Progenitor cell of endocrine pancreas (in vitro differentiated cells): ENCODE data around the gene SYNGR4. TPM values are rescaled to one million over a fixed set of nuclear protein-coding genes. Genes with fewer than 3 reads are reported as not detected.

Experiments used
- DNase-seq: peaks from one replicate; pipeline ENCODE4 v3.0.0; 2021; ENCODE audit warnings: low spot score; ENCODE audit not compliant: unreplicated experiment
- H3K27ac Mint-ChIP-seq: 2 replicates; pipeline ENCODE4 v1.8.0; 2021; ENCODE audit warnings: mild to moderate bottlenecking, moderate library complexity, mixed read lengths
- H3K27me3 Mint-ChIP-seq: 2 replicates; pipeline ENCODE4 v1.8.0; 2021; ENCODE audit warnings: mixed read lengths
- H3K36me3 Mint-ChIP-seq: 2 replicates; pipeline ENCODE4 v1.8.0; 2022; ENCODE audit warnings: mixed read lengths; ENCODE audit not compliant: insufficient read depth
- H3K4me1 Mint-ChIP-seq: 2 replicates; pipeline ENCODE4 v1.8.0; 2021; ENCODE audit warnings: low read depth, mixed read lengths
- H3K4me3 Mint-ChIP-seq: 2 replicates; pipeline ENCODE4 v1.8.0; 2021; ENCODE audit warnings: low read depth, mild to moderate bottlenecking, moderate library complexity, mixed read lengths
- H3K9me3 Mint-ChIP-seq: 2 replicates; pipeline ENCODE4 v1.8.0; 2021; ENCODE audit warnings: low read depth, mixed read lengths
- CTCF ChIP-seq: fragments of 200-600 bp; sonication (generic); IDR thresholded peaks from one replicate; pipeline ENCODE4 v1.5.0; 2021; ENCODE audit warnings: antibody characterized with exemption, mild to moderate bottlenecking; ENCODE audit not compliant: unreplicated experiment
- total RNA-seq: library from RNA; stranded (reverse); gene quantifications from 2 replicates; pipeline ENCODE4 v1.2.1, GENCODE V29; 2021

SYNGR4 gene
- total RNA-seq, 1 donor from 2014 or later: not detected

DNA sequence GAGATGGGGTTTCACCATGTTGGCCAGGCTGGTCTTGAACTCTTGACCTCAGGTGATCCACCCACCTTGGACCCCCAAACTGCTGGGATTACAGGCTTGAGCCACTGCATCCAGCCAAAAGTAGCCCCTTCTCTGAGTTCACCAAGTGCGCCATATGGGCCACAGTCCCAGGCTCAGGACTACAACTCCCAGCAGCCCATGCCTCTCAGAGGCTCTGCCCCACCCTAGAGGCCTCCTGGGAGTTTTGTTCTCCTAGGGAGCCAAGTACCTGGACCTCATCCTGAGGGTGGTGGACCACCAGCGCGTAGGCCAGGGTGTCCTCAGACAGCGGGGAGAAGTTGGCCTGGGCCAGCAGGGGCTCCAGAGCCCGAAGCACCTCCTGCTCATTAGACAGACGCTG is 19.3 kb upstream of the SYNGR4 start:
- Mint-ChIP-seq H3K27ac (no peak overlapping the region), H3K4me3 (no peak overlapping the region), H3K36me3 (no peaks in the 10 kb centered on the region), H3K27me3 (no peaks in the 10 kb centered on the region), H3K9me3 (no peaks in the 10 kb centered on the region), H3K4me1 (no peaks in the 10 kb centered on the region)
- no peak for TF ChIP-seq CTCF
- no peak for DNase-seq

DNA sequence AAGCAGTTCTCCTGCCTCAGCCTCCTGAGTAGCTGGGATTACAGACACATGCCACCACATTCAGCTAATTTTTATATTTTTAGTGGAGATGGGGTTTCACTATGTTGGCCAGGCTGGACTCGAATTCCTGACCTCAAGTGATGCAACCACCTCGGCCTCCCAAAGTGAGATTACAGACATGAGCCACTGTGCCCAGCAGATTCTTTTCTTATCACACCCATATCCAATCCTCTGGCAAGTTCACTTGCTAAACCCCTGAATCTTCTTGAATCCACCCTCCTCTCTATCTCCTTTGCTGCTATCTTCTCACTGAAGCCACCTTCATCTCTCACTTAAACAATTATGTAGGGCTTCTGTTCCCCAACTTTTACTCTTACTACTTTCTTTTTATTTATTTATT is 18.0 kb upstream of the SYNGR4 start:
- Mint-ChIP-seq H3K9me3 (no peaks in the 10 kb centered on the region), H3K36me3 (no peaks in the 10 kb centered on the region), H3K27ac (no peak overlapping the region), H3K4me3 (no peak overlapping the region), H3K27me3 (no peaks in the 10 kb centered on the region), H3K4me1 (no peaks in the 10 kb centered on the region)
- DNase-seq: no peak
- no peak for TF ChIP-seq CTCF

GRCh38 chr19:48348045-48348444 is 16.1 kb upstream of the SYNGR4 start:
- Mint-ChIP-seq H3K9me3 (no peaks in the 10 kb centered on the region), H3K4me1 (no peaks in the 10 kb centered on the region), H3K27ac (no peak overlapping the region)

GRCh38 chr19:48348737-48349136 is 15.4 kb upstream of the SYNGR4 start:
- Mint-ChIP-seq H3K4me3 (no peak overlapping the region), H3K9me3 (no peaks in the 10 kb centered on the region), H3K36me3 (no peaks in the 10 kb centered on the region), H3K27me3 (no peaks in the 10 kb centered on the region), H3K27ac (no peak overlapping the region), H3K4me1 (no peaks in the 10 kb centered on the region)
- TF ChIP-seq CTCF: no peak
- no peak for DNase-seq

More at GRCh38 chr19:48348045-48348444, 16.1 kb upstream of the SYNGR4 start:
- no peak for DNase-seq
- no peaks in the 10 kb centered on the region for H3K27me3 Mint-ChIP-seq
- no peak for TF ChIP-seq CTCF
- no peak overlapping the region for H3K4me3 Mint-ChIP-seq
- H3K36me3 Mint-ChIP-seq: no peaks in the 10 kb centered on the region

- no peak for TF ChIP-seq CTCF
- Mint-ChIP-seq H3K27ac (no peak overlapping the region), H3K36me3 (no peaks in the 10 kb centered on the region), H3K27me3 (no peaks in the 10 kb centered on the region), H3K9me3 (no peaks in the 10 kb centered on the region), H3K4me1 (peaks cover 12% of the 10 kb centered on the region), H3K4me3 (no peak overlapping the region)
- no peak for DNase-seq
Observed at GRCh38 chr19:48350856-48351255, 13.3 kb upstream of the SYNGR4 start.
